GM23248 (cell line): ENCODE results near the gene ALG14. TPM values are rescaled to one million over a fixed set of nuclear protein-coding genes. Genes with fewer than 3 reads are reported as not detected.
A peak's percentile ranks its signal among the peaks of the same experiment; 100 is the strongest.

Experiments
- DNase-seq: peaks from one replicate; pipeline ENCODE4 v3.0.0-alpha.2; 2015
- H2AFZ ChIP-seq: fragments of 200-600 bp; sonication (generic); 2 replicates; pipeline ENCODE4 v1.6.1; 2016; ENCODE audit warnings: antibody characterized with exemption
- H3F3A ChIP-seq: fragments of 200-600 bp; sonication (generic); 2 replicates; pipeline ENCODE4 v1.6.1; 2016; ENCODE audit warnings: mild to moderate bottlenecking, antibody characterized with exemption, mixed run types; ENCODE audit not compliant: insufficient read depth
- H3K27ac ChIP-seq: fragments of 200-600 bp; sonication (generic); 2 replicates; pipeline ENCODE4 v1.5.1; 2016; ENCODE audit warnings: mild to moderate bottlenecking
- H3K27me3 ChIP-seq: fragments of 200-600 bp; sonication (generic); replicated peaks from 2 replicates; pipeline ENCODE4 v1.6.1; 2016; ENCODE audit warnings: mild to moderate bottlenecking; ENCODE audit not compliant: insufficient read depth
- H3K36me3 ChIP-seq: fragments of 200-600 bp; sonication (generic); 2 replicates; pipeline ENCODE4 v1.6.1; 2016; ENCODE audit warnings: low read depth, mild to moderate bottlenecking
- H3K4me1 ChIP-seq: fragments of 200-600 bp; sonication (generic); 2 replicates; pipeline ENCODE4 v1.6.1; 2016; ENCODE audit warnings: mild to moderate bottlenecking; ENCODE audit not compliant: insufficient read depth
- H3K4me2 ChIP-seq: fragments of 200-600 bp; sonication (generic); one replicate; pipeline ENCODE4 v1.6.1; 2016; ENCODE audit warnings: mild to moderate bottlenecking; ENCODE audit not compliant: unreplicated experiment
- H3K4me3 ChIP-seq: fragments of 200-600 bp; sonication (generic); 2 replicates; pipeline ENCODE4 v1.5.1; 2016; ENCODE audit warnings: mild to moderate bottlenecking
- H3K79me2 ChIP-seq: fragments of 200-600 bp; sonication (generic); 2 replicates; pipeline ENCODE4 v1.6.1; 2016; ENCODE audit warnings: mild to moderate bottlenecking; ENCODE audit not compliant: insufficient read depth
- H3K9ac ChIP-seq: fragments of 200-600 bp; sonication (generic); 2 replicates; pipeline ENCODE4 v1.6.1; 2016; ENCODE audit warnings: mild to moderate bottlenecking
- H3K9me2 ChIP-seq: fragments of 200-600 bp; sonication (generic); 2 replicates; pipeline ENCODE4 v1.6.1; 2016; ENCODE audit warnings: mixed run types, mild to moderate bottlenecking, moderate library complexity; ENCODE audit not compliant: insufficient read depth
- H3K9me3 ChIP-seq: fragments of 200-600 bp; sonication (generic); one replicate; pipeline ENCODE4 v1.6.1; 2017; ENCODE audit warnings: low read depth
- H4K20me1 ChIP-seq: fragments of 200-600 bp; sonication (generic); 2 replicates; pipeline ENCODE4 v1.6.0; 2016; ENCODE audit not compliant: insufficient read depth
- EZH2 ChIP-seq: fragments of 200-600 bp; sonication (generic); IDR thresholded peaks from 2 replicates; pipeline ENCODE4 v1.6.1; 2018; ENCODE audit warnings: antibody characterized with exemption, mild to moderate bottlenecking; ENCODE audit not compliant: insufficient read depth, poor library complexity, severe bottlenecking
- EZH2phosphoT487 ChIP-seq: fragments of 200-600 bp; sonication (generic); IDR thresholded peaks from 2 replicates; pipeline ENCODE4 v1.6.1; 2018; ENCODE audit warnings: antibody characterized with exemption, moderate library complexity, mild to moderate bottlenecking, low read depth; ENCODE audit not compliant: insufficient read depth
- WGBS, 2 experiments: methylation state at CpG; one replicate each; pipeline ENCODE4 v1.1.6; 2015 to 2017; ENCODE audit warnings: low lambda C conversion rate in 2 of 2, low coverage in 1 of 2; ENCODE audit errors: missing lambda C conversion rate in 2 of 2; 5-methylcytosine and 5-hydroxymethylcytosine counted together
- in situ Hi-C: fragments of 300-500 bp; cut with MboI; formaldehyde crosslinking; loops from 2 replicates; pipeline ENCODE4 v1.15.0; 2020
- polyA plus RNA-seq: library from polyadenylated mRNA; unstranded; fragments of >200 nt; fragmentation: Nextera tagmentation; extraction: Ambion mirVana; gene quantifications from 2 replicates; pipeline ENCODE4 v1.2.1, GENCODE V29; 2016
- total RNA-seq: library from RNA; depleted of rRNA; stranded (reverse); fragments of >200 nt; shearing (Covaris generic); gene quantifications from 2 replicates; pipeline ENCODE4 v1.2.3, GENCODE V29; 2014

Gene ALG14
- total and polyA plus RNA-seq, 2 experiments from 2014 or later: 13.0 to 13.5 TPM

- Histone ChIP-seq H3K27me3 (no peaks in the 10 kb centered on the region), H3K9me2 (no peaks in the 10 kb centered on the region), H3K79me2 (no peaks in the 10 kb centered on the region), H3K27ac (no peak overlapping the region), H3K9ac (no peak overlapping the region), H3K9me3 (no peaks in the 10 kb centered on the region), H4K20me1 (no peaks in the 10 kb centered on the region), H3K4me1 (peaks cover 10% of the 10 kb centered on the region), H3K4me3 (no peak overlapping the region), H3K36me3 (peaks cover 4% of the 10 kb centered on the region; the same call in 1 of the 2 replicates), H3K4me2 (no peak overlapping the region), H3F3A (peaks cover 10% of the 10 kb centered on the region), H2AFZ (no peak overlapping the region)
- in situ Hi-C loops: no loop called here
- no peak for TF ChIP-seq EZH2phosphoT487
- no peak for TF ChIP-seq EZH2
- no peak for DNase-seq
Measured at GRCh38 chr1:95028954-95029353, 43.8 kb downstream of the ALG14 start.

GRCh38 chr1:95027046-95027445, 45.7 kb downstream of the ALG14 start:
- H3K27me3 ChIP-seq: no peaks in the 10 kb centered on the region
- no peaks in the 10 kb centered on the region for H3K9me3 ChIP-seq
- H3K9ac ChIP-seq: no peak overlapping the region
- H3K79me2 ChIP-seq: no peaks in the 10 kb centered on the region
- H3K36me3 ChIP-seq: peaks cover 4% of the 10 kb centered on the region; the same call in 1 of the 2 replicates
- H3K4me2 ChIP-seq: no peak overlapping the region
- H2AFZ ChIP-seq: no peak overlapping the region
- DNase-seq: no peak
- no peak for TF ChIP-seq EZH2phosphoT487
- TF ChIP-seq EZH2: no peak
- H3F3A ChIP-seq: peaks cover 24% of the 10 kb centered on the region
- whole genome bisulfite sequencing, 2 experiments: 60 to 62% methylated on average over 4 of the region's 4 CpGs
- in situ Hi-C loops: no loop called here
- H3K27ac ChIP-seq: no peak overlapping the region
- no peak overlapping the region for H3K4me3 ChIP-seq
- H3K4me1 ChIP-seq: peaks cover 22% of the 10 kb centered on the region
- H3K9me2 ChIP-seq: no peaks in the 10 kb centered on the region
- H4K20me1 ChIP-seq: no peaks in the 10 kb centered on the region

GRCh38 chr1:95023399-95024043, 49.2 kb downstream of the ALG14 start:
- TF ChIP-seq EZH2 (no peak), EZH2phosphoT487 (no peak)
- in situ Hi-C loops: no loop called here
- Histone ChIP-seq H3K27ac (peak overlapping the region; percentile 77), H3K79me2 (no peaks in the 10 kb centered on the region), H3K9me2 (no peaks in the 10 kb centered on the region), H3K4me1 (peaks cover 38% of the 10 kb centered on the region), H3K4me3 (peak overlapping the region; percentile 39), H3K4me2 (peak overlapping the region; percentile 74), H3K9ac (peak overlapping the region; percentile 36), H2AFZ (no peak overlapping the region), H3K36me3 (peaks cover 4% of the 10 kb centered on the region; the same call in 1 of the 2 replicates), H3F3A (peaks cover 25% of the 10 kb centered on the region), H3K9me3 (no peaks in the 10 kb centered on the region), H3K27me3 (no peaks in the 10 kb centered on the region), H4K20me1 (no peaks in the 10 kb centered on the region)
- peak; percentile 88 for DNase-seq
- 20 to 24% methylated on average over 3 of the region's 3 CpGs for WGBS, 2 experiments

GRCh38 chr1:95022644-95022926, 50.2 kb downstream of the ALG14 start:
- Histone ChIP-seq H4K20me1 (no peaks in the 10 kb centered on the region), H2AFZ (no peak overlapping the region), H3K27ac (no peak overlapping the region), H3K9ac (no peak overlapping the region), H3K4me3 (0 out of 2 replicates have a peak overlapping the region, but pooled peaks have one; percentile 44), H3K27me3 (no peaks in the 10 kb centered on the region), H3F3A (peaks cover 25% of the 10 kb centered on the region), H3K4me2 (peak overlapping the region; percentile 51), H3K9me3 (no peaks in the 10 kb centered on the region), H3K79me2 (no peaks in the 10 kb centered on the region), H3K4me1 (peaks cover 40% of the 10 kb centered on the region), H3K9me2 (no peaks in the 10 kb centered on the region), H3K36me3 (peaks cover 4% of the 10 kb centered on the region; the same call in 1 of the 2 replicates)
- DNase-seq: no peak
- TF ChIP-seq EZH2phosphoT487: no peak
- TF ChIP-seq EZH2: no peak
- in situ Hi-C loops: no loop called here
